Activated CD4-positive, alpha-beta T cell treated with anti-CD3 and anti-CD28 coated beads, Interleukin-2, amount 50 U/mL, for 1 hour (primary cell): Measurements from ENCODE around the gene ADCY7.

Source experiments
- DNase-seq: peaks from one replicate; pipeline ENCODE4 v3.0.0-alpha.2; 2020

The ADCY7 gene

DNA sequence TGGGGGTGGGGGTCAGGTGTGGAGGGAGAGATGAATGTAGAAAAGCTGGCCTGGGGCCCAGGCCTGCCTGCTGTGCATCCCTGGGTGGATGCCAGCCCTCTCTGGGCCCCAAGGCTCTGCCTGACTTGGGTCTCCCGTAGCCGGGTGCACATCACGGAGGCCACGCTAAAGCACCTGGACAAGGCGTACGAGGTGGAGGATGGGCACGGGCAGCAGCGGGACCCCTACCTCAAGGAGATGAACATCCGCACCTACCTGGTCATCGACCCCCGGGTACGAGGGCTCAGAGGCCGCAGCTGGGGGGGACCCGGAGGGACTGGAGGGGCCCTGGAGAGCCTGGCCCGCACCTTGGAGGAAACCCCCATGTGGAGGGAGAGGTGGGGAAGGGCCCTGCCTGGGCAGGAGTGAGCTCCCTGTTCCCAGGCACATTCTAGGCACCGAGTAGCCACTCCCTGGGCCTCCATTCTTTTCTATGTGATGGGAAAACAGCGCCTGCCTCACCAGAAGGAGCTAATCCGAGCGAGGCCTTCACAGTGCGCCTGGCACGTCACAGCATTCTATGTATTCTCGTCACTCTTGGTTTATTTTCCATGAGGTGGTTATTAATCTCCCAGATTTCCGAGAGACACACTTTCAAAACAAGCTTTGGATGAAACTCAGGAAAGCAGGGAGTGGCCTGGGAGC, 34.7 kb downstream of the ADCY7 start:
- DNase-seq, result no peak

DNA sequence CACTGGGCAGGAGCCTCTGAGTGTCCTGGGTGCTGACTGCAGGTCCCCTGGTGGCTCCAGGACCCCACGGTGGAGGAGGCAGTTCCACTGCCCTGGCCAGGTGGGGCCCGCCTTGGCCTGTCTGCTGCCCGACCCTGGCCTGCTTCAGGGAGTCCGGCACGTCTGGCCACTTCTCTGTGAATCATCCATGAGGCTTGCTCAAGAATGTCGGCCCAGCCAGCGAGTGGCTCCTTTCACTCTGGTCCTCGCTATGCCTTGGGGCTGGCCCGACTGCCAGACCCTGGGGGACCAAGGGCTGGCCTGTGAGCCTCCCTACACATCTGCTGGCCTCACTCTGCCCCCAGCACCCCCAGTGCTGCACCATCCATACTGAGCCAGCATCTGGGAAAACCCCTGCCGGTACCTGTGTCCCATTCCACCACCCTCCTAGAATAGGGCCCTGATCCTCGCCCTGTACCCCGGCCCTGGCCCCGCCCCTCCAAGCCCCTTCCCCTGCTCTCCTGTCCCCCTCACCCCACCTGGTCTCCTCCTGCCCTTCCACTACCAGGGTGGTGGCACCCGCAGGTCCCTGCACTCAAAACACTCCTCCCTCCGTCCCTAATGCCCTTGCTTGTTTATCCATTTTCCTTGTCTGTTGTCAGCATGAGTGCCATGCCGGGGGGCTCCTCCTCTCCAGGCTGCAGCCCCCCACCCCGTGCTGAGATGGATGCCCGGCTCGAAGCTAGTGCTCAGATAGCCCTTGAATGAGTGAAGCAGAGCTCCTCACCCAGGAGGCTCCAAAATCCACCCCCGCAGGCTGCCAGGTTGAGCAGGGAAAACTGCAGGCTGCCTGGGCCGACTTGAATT, 35.5 kb downstream of the ADCY7 start:
- no peak for DNase-seq

DNA sequence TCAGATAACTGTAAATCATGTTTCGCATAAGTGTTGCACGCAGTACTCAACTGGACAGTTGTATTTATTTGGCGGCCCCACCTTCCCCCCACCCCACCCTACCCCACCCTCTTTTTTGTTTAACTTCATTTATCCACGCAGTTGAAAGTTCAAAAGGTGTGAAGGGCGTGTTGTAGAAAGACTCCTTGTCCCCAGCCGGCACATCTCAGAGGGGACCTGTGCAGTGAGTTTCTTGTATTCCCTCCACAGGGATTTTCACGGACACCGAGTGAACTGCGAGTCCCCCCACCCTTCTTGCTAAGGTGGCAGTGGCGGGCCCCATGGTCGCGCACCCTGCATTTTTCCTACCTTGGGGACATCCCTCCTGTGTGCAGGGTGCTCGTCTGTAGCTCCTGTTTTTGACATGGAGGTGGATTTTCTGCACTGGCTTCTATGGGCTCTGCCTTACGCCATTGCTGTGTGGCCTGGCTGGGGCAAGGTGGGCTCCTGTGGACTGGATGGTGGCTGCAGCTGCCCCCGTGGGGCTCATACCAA, 36.2 kb downstream of the ADCY7 start:
- DNase-seq, result no peak

DNA sequence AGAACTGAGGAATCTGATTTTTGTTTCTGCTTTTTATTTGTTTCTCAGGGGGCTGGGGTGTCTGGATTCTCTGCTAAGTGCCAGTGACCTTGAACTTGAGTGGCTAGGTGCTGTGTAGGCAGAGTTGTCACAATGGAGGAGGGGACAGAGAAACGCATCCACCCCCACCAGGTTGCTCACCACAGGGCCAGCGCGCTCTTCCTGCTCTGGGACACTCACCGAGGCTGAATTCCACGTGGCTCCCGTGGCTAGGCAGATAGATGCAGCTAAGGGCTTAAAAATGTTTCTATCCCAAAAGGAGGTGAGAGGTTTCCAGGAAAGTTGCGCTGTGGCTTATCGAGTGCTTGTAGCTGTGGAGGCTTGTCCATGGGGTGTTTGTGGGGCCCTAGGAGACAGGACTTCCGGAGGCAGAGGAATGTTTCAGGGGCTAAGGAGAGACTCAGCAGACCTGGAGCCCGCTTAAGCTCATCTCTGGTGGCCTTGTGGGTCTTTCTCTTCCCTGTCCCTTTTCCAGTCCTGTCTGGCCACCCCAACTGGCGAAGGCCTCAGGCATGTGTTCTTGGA, 36.8 kb downstream of the ADCY7 start:
- no peak for DNase-seq

DNA sequence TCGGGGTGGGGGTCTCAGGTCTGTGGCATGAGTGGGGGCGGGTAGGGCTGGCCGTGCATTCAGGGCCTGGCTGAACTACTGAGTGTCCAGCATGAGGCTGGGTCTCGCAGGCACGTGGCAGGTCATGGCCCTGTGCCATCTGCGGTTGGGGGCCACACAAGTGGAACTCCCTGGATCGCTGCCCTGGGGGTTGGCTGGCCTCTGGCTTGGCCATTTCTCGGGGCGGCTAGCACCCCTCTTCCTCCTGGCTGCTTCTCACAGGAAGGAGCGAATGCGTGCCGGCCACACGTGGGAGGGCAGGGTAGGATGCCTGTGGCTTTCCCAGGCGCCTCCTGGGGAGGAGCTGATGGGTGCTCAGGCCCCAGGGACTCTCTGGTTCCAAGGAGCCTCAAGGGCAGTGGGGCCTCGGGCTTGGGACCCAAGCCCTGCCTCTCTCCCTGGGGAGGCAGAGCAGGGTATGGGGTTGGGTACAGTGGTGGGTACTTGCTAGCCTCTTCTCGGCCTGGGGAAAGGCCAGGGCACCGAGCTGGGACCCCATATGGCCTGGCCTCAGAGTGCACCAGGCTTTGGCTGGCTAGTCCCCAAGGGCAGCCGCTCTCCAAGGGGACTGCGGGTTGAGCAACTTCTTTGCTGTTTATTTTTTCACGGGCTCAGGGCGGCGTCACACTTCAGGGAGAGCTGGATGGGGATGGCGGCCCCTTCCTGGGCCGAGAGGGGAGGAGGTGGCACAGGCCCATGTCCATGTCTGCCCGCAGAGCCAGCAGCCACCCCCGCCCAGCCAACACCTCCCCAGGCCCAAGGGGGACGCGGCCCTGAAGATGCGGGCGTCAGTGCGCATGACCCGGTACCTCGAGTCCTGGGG, 37.5 kb downstream of the ADCY7 start:
- DNase-seq, result no peak

DNA sequence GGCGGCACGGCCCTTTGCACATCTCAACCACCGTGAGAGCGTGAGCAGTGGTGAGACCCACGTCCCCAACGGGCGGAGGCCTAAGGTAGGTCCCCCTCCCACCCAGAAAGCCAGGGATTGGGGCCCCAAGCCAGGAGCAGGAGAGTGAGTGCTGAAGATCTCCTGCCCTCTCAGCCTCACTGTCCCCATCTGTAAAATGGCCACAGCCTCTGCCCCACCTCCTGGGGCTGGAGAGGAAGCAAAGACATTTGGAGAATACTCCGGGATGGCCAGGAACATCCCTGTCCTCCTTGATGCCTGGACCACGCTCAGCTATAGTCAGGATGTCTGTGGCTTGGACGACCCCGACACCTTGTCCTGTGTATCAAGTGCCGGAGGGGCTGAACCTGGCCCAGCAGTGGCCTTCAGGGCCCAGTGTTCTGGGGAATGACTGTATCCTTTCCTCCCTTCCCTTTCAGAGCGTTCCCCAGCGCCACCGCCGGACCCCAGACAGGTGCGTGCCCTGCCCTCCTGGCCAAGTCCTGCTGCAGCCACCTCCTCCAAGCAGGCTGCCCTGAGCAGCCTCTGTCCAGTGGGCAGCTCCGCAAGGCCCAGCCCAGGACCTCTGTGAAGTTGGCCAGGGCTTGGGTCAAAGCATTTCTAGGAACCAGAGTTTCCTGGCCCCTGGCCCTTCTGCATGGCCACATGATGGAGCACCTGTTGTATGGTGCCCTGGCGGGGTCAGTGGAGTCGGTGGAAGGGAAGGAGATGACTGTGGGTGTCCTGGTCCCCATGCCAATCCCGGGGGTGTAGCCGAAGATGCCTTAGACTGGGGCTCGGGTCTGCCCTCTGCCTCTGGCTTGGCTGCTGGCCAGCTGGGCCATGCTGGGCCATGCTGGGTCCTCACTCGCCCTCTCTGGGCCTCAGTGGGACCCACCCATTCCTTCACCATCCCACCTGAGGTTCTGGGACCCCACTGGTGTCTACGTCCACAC, 38.4 kb downstream of the ADCY7 start:
- no peak for DNase-seq

DNA sequence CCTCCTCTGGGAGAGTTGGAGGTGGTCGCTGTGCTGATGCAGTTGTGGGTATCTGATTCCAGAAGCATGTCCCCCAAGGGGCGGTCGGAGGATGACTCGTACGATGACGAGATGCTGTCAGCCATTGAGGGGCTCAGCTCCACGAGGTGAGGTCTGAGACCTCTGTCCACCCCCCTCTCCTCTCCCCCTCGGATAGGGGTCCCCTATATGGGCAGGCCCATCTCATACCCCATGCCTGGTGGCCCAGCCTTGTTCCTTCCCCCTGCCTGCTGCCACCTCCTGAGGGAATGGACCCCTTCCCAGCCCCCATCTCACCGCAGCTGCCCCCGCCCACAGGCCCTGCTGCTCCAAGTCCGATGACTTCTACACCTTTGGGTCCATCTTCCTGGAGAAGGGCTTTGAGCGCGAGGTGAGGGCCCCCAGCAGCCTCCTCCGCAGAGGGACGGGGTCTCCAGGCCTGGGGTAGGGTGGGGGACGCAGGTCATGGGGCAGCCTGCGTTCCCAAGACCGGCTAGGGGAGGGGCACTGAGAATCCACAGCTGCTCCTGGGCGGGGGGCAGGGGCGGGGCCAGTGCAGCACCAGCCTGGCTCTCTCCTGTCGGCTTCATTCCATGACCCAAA, 39.2 kb downstream of the ADCY7 start:
- no peak for DNase-seq

DNA sequence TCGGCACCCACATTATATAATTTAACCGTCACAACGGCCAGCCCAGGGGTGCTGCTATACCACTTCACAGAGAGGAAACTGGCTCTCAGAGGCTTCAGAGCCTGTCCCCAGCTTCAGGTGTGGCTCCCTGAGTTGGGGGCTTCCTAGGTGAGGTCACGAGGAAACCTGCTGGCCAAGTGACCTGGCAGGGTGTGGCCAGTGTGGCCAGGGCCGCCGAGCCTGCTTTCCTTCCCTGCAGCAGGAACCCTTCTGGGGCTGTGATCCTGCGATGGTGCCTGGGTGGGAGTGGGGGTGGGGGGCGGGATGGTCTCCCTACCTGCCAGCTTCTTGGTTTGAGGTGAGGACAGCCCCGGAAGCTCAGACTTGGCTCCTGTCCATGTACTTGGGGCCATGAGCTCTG, 39.9 kb downstream of the ADCY7 start:
- no peak for DNase-seq

DNA sequence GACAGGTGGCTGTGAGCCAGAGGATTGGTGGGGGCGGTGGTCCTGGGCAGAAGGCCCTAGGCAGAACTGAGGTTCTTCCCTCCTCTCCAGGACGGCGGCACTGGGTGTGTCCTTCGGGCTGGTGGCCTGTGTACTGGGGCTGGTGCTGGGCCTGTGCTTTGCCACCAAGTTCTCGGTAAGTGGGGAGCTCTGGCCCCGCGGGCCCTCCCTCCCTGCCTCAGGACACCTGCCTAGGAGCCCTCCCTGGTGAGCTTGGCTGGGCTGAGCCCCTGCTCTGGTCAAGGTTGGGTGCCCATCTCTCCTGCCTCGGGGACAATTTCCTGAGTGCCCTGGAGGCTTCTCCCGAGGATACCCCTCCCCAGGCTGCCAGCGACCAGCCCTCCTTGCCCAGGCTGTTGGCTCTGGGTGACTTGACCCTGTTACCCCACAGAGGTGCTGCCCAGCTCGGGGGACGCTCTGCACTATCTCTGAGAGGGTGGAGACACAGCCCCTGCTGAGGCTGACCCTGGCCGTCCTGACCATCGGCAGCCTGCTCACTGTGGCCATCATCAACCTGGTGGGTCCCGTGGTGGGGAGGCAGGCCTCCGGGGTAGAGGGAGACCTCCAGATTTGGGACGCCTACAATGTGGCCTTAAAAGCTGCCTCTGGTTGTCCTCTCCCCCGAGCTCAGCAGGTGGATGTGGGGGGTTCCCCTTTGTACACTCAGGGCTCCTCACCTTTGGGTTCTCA, 42.0 kb downstream of the ADCY7 start:
- DNase-seq, result no peak

DNA sequence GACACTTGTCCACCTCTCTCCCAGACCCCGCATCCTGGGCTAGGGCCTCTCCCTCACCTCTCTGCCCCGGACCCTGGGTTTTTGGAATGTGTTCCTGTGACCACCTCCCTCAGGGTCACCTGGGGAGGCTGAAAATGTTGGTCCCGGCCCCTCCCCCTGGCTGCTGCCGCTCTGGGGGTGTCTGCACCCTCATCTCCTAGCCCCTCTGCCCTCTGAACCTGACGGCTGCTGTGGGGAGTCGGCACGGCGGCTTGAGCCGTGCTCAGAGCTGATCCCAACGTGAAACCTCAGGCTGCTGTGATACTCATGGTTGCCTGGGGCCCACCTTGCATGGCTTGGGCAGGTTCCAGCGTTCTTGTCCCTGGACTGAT, 42.8 kb downstream of the ADCY7 start:
- DNase-seq, result no peak

DNA sequence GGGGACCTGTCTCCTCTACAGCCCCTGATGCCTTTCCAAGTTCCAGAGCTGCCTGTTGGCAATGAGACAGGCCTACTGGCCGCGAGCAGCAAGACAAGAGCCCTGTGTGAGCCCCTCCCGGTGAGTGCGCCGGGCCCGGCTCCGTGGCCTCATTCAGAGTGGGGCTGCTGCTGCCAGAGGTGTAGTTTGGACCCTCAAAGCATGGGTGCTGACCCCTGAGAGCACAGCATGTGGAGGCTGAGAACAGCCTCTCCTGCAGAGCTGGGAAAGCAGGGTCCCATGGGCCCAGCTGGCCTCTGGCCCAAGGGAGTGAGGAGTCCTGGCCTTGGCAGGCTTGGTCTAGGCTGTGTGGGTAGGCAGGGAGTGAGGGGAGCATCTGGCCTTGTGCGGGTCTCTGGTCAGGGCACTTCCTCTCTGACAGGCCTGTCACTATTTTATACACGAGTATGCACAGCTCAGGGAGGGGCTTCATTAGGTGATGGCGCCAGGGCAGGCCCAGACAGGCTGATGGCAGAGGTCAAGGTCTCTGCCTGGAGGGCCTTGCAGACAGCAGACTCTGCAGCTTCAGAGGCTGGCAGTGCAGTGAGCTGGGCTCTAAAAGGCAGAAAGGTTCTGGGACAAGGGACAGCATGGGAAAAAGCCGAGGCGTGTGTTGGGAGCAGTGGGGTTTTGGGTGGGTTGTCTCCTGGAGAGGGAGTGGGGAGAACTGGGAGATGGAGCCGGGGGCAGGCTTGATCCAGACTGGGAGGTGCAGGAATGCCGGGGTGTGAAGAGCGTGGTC, 43.4 kb downstream of the ADCY7 start:
- DNase-seq, result no peak

DNA sequence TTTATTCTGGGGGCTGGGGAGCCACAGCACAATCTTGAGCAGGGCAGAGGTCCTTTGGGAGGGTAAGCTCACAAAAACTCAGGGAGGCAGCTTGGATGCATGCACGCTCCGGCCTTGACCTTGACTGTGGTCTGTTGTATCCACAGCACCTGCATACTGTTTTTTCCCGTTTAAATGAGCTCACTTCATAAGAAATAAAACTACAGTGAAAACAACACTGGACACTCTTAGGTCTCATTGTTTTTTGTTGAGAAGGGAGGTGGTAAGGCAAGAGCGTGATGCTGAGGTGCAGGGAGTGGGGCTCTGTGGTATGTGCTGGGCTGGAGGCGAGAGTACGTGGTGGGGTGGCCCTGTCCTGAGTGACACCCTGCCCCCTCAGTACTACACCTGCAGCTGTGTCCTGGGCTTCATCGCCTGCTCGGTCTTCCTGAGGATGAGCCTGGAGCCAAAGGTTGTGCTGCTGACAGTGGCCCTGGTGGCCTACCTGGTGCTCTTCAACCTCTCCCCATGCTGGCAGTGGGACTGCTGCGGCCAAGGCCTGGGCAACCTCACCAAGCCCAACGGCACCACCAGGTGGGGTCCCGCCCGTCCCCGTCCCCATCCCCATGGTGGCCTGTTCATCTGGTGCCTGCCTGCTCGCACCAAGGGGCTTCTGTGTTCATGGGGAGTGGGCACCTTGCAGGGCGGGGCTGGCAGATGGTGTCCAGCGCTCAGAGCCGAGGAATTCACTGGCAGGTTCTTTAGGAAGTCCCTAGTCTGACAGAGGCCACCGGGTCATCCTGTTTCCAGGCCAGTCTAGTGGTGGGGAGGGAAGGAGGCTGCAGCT, 44.2 kb downstream of the ADCY7 start:
- DNase-seq, result no peak

DNA sequence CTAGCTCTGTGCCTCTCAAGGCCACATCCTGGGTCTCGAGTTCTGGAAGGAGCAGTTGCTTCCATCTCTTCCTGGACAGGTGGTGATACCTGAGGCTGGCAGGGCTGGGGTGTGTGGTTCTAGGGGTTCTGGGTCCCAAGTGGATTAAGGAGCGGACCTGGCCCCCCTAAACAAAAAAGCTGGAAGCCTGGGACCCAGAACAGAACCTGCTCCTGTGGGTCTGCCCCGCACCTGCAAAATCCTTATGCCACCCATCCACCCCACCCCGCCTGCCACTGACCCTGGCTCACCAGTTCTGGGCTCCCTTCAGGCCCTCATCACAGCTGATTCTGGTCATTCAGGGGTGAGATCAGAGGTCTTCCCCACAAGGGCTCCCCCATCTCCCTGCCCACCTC, 44.8 kb downstream of the ADCY7 start:
- no peak for DNase-seq

DNA sequence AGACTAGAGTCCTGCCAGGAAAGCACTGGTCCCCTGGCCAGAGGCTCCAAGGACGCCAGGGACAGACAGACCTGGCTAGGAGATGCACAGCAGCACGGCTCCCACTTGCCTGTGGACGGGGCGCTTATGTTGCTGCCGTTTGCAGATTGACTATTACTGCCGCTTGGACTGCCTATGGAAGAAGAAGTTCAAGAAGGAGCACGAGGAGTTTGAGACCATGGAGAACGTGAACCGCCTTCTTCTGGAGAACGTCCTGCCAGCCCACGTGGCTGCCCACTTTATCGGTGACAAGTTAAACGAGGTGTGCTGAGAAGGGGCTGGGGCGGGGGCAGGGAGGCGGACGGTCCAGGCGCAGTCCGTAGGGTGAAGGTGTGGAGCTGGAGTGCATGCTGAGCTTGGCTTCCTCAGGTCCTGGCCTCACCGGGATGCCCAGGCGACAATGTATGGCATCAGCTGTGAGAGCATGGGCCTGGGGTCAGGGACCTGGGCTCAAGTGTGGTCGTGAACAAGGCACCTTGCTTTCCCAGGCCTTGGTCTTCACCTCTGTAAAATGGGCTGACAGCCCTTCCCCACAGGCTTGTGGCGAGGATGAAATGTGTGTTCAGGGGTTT, 45.6 kb downstream of the ADCY7 start:
- DNase-seq, result no peak

DNA sequence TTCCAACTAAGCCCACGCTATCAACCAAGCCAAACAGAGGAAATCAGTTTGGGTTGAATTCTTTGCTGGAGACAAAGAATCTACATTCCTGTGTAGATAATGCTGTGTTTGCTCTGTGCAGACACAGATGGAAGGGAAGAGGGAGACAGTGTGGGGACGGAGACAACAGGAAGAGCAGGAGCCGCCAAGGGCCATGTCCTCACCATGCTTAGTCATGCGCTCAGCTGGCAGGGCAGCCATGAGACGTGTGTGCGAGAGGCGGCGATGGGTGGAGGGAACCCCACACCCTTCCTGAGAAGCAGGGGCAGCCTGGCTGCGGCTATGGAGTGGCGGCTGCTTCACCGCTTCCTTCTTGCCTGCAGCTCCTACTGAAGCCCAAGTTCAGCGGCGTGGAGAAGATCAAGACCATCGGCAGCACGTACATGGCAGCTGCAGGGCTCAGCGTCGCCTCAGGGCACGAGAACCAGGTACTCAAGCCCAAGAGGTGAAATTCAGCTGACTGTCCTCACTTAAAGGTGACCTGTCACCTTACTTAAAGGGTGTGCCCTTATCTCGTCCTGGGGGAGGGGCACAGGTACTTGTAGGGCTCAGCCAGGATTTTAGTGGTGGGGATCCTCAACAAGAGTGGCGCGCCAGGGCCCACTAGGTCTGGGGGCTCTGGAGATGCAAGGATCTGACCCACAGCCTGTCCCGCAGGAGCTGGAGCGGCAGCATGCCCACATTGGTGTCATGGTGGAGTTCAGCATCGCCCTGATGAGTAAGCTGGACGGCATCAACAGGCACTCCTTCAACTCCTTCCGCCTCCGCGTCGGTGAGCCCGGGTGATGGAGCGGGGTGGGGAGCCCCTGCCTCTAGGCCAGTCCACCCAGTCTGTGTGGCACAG, 47.5 kb downstream of the ADCY7 start:
- DNase-seq, result peak; percentile 42

DNA sequence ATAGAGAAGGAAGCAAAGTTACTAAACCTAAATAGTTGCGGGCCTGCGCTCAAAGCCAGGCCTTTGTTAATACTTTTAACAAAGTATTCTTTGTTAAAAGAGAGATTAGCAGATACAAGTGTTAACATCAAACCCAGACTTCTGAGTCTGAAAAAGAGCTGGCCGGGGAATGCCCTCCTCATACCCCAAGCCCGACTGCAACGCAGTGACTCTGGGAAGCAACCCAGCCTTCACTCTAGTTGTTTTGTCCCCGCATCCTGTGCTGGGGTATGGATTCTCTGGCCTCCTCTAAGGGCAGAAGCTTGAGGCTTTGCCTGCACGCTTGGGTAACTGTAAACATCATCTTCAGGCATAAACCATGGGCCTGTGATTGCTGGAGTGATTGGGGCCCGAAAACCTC, 48.3 kb downstream of the ADCY7 start:
- DNase-seq, result no peak

DNA sequence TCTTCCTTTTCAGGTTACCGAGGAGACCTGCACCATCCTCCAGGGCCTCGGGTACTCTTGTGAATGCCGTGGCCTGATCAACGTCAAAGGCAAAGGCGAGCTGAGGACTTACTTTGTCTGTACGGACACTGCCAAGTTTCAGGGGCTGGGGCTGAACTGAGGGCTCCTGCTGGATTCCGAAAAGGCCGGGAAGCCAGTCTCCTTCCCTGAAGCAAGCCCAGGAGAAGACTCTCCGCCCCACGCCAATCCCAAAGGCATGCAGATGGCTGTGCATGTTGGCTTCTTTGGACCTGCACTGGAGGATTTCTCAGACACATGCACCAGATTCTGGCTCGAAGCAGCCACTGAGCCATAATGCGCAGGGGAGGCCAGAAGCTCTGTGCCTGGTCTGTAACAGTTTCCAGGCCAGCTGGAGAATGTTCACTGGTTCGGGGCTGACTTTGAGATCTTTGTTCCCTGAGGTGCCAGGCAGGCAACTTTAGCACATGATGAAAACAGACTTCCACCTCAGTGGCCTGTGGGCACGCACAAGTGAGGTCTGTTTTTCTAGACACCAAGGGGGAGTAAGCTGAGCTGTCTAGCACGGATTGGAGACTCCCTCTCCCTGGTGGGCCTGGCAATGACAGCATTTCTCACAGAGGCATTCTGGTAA, 49.1 kb downstream of the ADCY7 start:
- no peak for DNase-seq
